GM12878 (cell line): Measurements from ENCODE around the gene ZNF443. TPM values are rescaled to one million over a fixed set of nuclear protein-coding genes. Genes with fewer than 3 reads are reported as not detected.

Experiments
- ATAC-seq: fragments of 200-7000 bp; cut with Tn5 transposase; 3 replicates; pipeline ENCODE4 v1.9.1; 2020; ENCODE audit warnings: mild to moderate bottlenecking, moderate library complexity
- BruUV-seq: library from RNA; stranded (reverse); fragments of 400-500 nt; replicated peaks from 2 replicates; lab custom pipeline; 2021; lab: Mats Ljungman, UMichigan
- CTCF ChIA-PET: fragments of 300-600 bp; sonication (Branson Sonifier 250); formaldehyde crosslinking; extraction: SDS; loops from one replicate; lab custom pipeline; 2021; ENCODE audit warnings: inconsistent platforms; lab: Yijun Ruan, JAX
- POLR2A ChIA-PET: fragments of 350-600 bp; formaldehyde crosslinking; extraction: SDS; loops from one replicate; lab custom pipeline; 2021; ENCODE audit warnings: inconsistent platforms; lab: Charles Lee
- RAD21 ChIA-PET: fragments of 300-600 bp; sonication (Branson Sonifier 250); formaldehyde crosslinking; loops from one replicate; lab custom pipeline; 2023; ENCODE audit warnings: antibody characterized with exemption; ENCODE audit not compliant: unreplicated experiment; lab: Charles Lee
- SMC1A ChIA-PET: fragments of 300-600 bp; sonication (Branson Sonifier 250); formaldehyde crosslinking; loops from one replicate; lab custom pipeline; 2023; ENCODE audit not compliant: unreplicated experiment, uncharacterized antibody; lab: Charles Lee
- DNase-seq: peaks from one replicate; pipeline ENCODE4 v3.0.0-alpha.2; 2011; ENCODE audit warnings: low read depth, low spot score
- FAIRE-seq: peaks from 3 replicates; lab custom pipeline; 2011; peaks lifted over from hg19 to GRCh38; lab: Jason Lieb, UNC
- H2AFZ ChIP-seq: 2 replicates; pipeline ENCODE4 v1.6.0; 2011; ENCODE audit warnings: low read depth, low read length, control low read depth; ENCODE audit not compliant: control insufficient read depth
- H3K27ac ChIP-seq: 2 replicates; pipeline ENCODE4 v1.5.1; 2011; ENCODE audit warnings: control low read depth; ENCODE audit not compliant: control insufficient read depth, insufficient read depth
- H3K27me3 ChIP-seq, 2 experiments: replicated peaks in 1 of 2; 2 replicates each; pipeline versions ENCODE4 v1.6.0 to v1.6.1; 2011; ENCODE audit warnings: low read length in 1 of 2; ENCODE audit not compliant: control insufficient read depth in 2 of 2, insufficient read depth in 2 of 2
- H3K36me3 ChIP-seq, 2 experiments: 2 replicates each; pipeline ENCODE4 v1.5.1; 2011; ENCODE audit warnings: low read length in 1 of 2; ENCODE audit not compliant: control insufficient read depth in 2 of 2, insufficient read depth in 2 of 2
- H3K4me1 ChIP-seq: 2 replicates; pipeline ENCODE4 v1.6.1; 2011; ENCODE audit warnings: mild to moderate bottlenecking, low read length, moderate library complexity, mixed read lengths; ENCODE audit not compliant: control insufficient read depth, insufficient read depth
- H3K4me2 ChIP-seq: 2 replicates; pipeline ENCODE4 v1.6.0; 2011; ENCODE audit warnings: control low read depth; ENCODE audit not compliant: control insufficient read depth, insufficient read depth
- H3K4me3 ChIP-seq: fragments of 200-600 bp; sonication (generic); 2 replicates; pipeline ENCODE4 v1.5.1; 2016
- H3K79me2 ChIP-seq: 2 replicates; pipeline ENCODE4 v1.6.0; 2011; ENCODE audit warnings: low read length; ENCODE audit not compliant: control insufficient read depth, insufficient read depth
- H3K9ac ChIP-seq: 2 replicates; pipeline ENCODE4 v1.8.0; 2011; ENCODE audit warnings: low read length, control low read depth, mixed read lengths; ENCODE audit not compliant: control insufficient read depth, insufficient read depth
- H3K9me3 ChIP-seq: replicated peaks from 3 replicates; pipeline ENCODE4 v1.5.1; 2011; ENCODE audit warnings: mild to moderate bottlenecking, low read length; ENCODE audit not compliant: control insufficient read depth, insufficient read depth
- H4K20me1 ChIP-seq: 2 replicates; pipeline ENCODE4 v1.6.0; 2011; ENCODE audit not compliant: control insufficient read depth, insufficient read depth
- BACH1 ChIP-seq: fragments of 450-650 bp; IDR thresholded peaks from 2 replicates; pipeline ENCODE4 v1.6.1; 2017; ENCODE audit warnings: mild to moderate bottlenecking, borderline replicate concordance
- BHLHE40 ChIP-seq, 2 experiments: fragments of 450-650 bp in 1 of 2; IDR thresholded peaks; 2 replicates each; pipeline ENCODE4 v1.6.1; 2011 to 2017; ENCODE audit warnings: low read depth in 2 of 2, borderline replicate concordance in 1 of 2, improper control_type of control experiment in 1 of 2, low read length in 1 of 2, mild to moderate bottlenecking in 1 of 2
- CREB1 ChIP-seq: IDR thresholded peaks from 2 replicates; pipeline ENCODE4 v1.6.1; 2012; ENCODE audit warnings: low read depth, mild to moderate bottlenecking, inconsistent platforms
- DPF2 ChIP-seq: fragments of 450-650 bp; IDR thresholded peaks from 2 replicates; pipeline ENCODE4 v1.6.1; 2017; ENCODE audit warnings: mild to moderate bottlenecking
- HCFC1 ChIP-seq: fragments of 150-350 bp; IDR thresholded peaks from 2 replicates; pipeline ENCODE4 v1.6.1; 2014; ENCODE audit warnings: low read length
- HDGF ChIP-seq: fragments of 450-650 bp; IDR thresholded peaks from 2 replicates; pipeline ENCODE4 v1.6.1; 2016; ENCODE audit warnings: antibody characterized with exemption
- IKZF1 ChIP-seq: fragments of 450-650 bp; conservative IDR thresholded peaks from 2 replicates; pipeline ENCODE4 v1.6.1; 2017; ENCODE audit warnings: antibody characterized with exemption, mild to moderate bottlenecking
- IKZF2 ChIP-seq, 2 experiments: fragments of 450-650 bp; IDR thresholded peaks; 2 replicates each; pipeline ENCODE4 v1.6.1; 2017; ENCODE audit warnings: mild to moderate bottlenecking in 2 of 2, moderate library complexity in 2 of 2
- MTA2 ChIP-seq: fragments of 450-650 bp; IDR thresholded peaks from 2 replicates; pipeline ENCODE4 v1.6.1; 2016; ENCODE audit warnings: low read depth, mild to moderate bottlenecking, moderate library complexity
- MXI1 ChIP-seq: fragments of 150-350 bp; IDR thresholded peaks from 2 replicates; pipeline ENCODE4 v1.6.1; 2011; ENCODE audit warnings: low read depth, mild to moderate bottlenecking, inconsistent platforms, low read length, improper control_type of control experiment
- POU2F2 ChIP-seq: IDR thresholded peaks from 3 replicates; pipeline ENCODE4 v1.6.1; 2011; ENCODE audit warnings: low read depth, mild to moderate bottlenecking, low read length, borderline replicate concordance
- RFX5 ChIP-seq: IDR thresholded peaks from 2 replicates; pipeline ENCODE4 v1.6.1; 2011; ENCODE audit warnings: low read depth, low read length, improper control_type of control experiment
- SMARCA5 ChIP-seq: fragments of 450-650 bp; IDR thresholded peaks from 2 replicates; pipeline ENCODE4 v1.6.1; 2017; ENCODE audit warnings: mild to moderate bottlenecking
- SREBF2 ChIP-seq: IDR thresholded peaks from 2 replicates; pipeline ENCODE4 v1.6.1; 2012; ENCODE audit warnings: mild to moderate bottlenecking, low read length
- TARDBP ChIP-seq: IDR thresholded peaks from 2 replicates; pipeline ENCODE4 v1.6.1; 2016; ENCODE audit warnings: borderline replicate concordance
- WRNIP1 ChIP-seq: IDR thresholded peaks from 2 replicates; pipeline ENCODE4 v1.6.1; 2011; ENCODE audit warnings: low read depth, low read length, improper control_type of control experiment, borderline replicate concordance
- WGBS: methylation state at CpG from one replicate; pipeline ENCODE4 v1.1.6; 2016; ENCODE audit warnings: low lambda C conversion rate; ENCODE audit not compliant: insufficient replicate concordance, insufficient coverage; ENCODE audit errors: missing lambda C conversion rate; 5-methylcytosine and 5-hydroxymethylcytosine counted together
- in situ Hi-C: fragments of 300-500 bp; cut with MboI; formaldehyde crosslinking; loops from 9 replicates; pipeline ENCODE4 v1.14.3; 2018; ENCODE audit warnings: mixed read lengths
- intact Hi-C: fragments of 100-400 bp; cut with micrococcal nuclease; formaldehyde crosslinking; loops from one replicate; pipeline ENCODE4 v1.14.2; 2022; ENCODE audit not compliant: unreplicated experiment
- polyA plus RNA-seq, 11 experiments: library from polyadenylated mRNA; depleted of rRNA in 4 of 11; unstranded in 6 of 11; stranded (reverse) in 5 of 11; fragments of >200 nt; fragmentation: Nextera tagmentation in 4 of 11; fragmentation: Illumina TruSeq in 1 of 11; extraction: Ambion mirVana in 4 of 11; extraction: Trizol in 1 of 11; gene quantifications; 1 replicate in 1 of 11; 2 replicates in 10 of 11; pipeline versions ENCODE4 v1.2.1 to v1.2.3, GENCODE V29; 2011 to 2016; ENCODE audit warnings: inconsistent platforms in 2 of 11, missing spikeins in 2 of 11, low read depth in 1 of 11
- total RNA-seq, 4 experiments: library from RNA; depleted of rRNA in 3 of 4; stranded (reverse); fragments of >200 nt in 3 of 4; fragmentation: Illumina TruSeq in 1 of 4; extraction: Trizol in 1 of 4; gene quantifications; 2 replicates each; pipeline versions ENCODE4 v1.2.1 to v1.2.3, GENCODE V29; 2013 to 2021
- TF ChIP-seq, protein P1 (sequence below): IDR thresholded peaks from 2 replicates; pipeline ENCODE4 v1.6.1; 2011; ENCODE audit warnings: mild to moderate bottlenecking, low read depth, low read length, moderate library complexity; ENCODE audit not compliant: insufficient replicate concordance
- TF ChIP-seq, protein P2 (sequence below): fragments of 450-650 bp; IDR thresholded peaks from 2 replicates; pipeline ENCODE4 v1.6.1; 2016; ENCODE audit warnings: mild to moderate bottlenecking
- TF ChIP-seq, protein P3 (sequence below): fragments of 450-650 bp; conservative IDR thresholded peaks from 2 replicates; pipeline ENCODE4 v1.6.1; 2017; ENCODE audit warnings: mild to moderate bottlenecking, moderate library complexity

Gene ZNF443
- total and polyA plus RNA-seq, 10 of the 15 experiments (the other 5 are each of a cell fraction or from before 2014, with no cell fraction given): 2.1 to 9.1 (median 3.9) TPM

DNA sequence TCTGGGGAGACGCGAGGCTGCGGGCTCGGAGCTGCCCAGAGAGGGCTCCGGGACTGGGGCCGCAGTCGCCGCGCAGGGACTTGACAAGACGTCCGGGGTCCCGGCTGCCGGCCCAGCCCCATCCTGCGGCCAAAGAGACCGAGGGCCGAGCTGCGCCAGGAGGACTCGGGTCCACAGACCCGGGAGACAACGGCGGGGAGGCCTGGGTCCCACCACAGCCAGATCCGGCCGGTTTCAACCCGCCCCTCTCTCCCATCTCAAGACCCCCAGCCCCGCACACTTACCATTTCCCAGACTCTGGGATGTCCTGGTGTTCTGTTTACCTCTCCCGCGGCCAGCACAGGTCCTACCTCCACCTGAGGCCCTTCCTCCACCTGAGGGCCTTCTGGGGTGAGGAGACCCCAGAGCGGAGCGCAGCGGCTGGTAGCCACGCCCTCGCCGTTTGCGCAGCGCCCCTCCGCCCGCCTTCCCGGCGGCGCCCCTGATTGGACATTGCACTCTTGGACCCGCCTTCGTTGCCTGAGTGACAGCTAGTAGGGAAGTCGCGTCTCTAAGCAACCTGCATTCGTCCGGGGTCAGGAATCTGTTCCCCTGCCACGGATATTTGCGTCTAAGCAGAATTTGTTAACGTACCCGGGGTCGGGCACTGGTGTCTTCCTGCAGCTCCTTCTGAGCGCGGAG, 43.7 kb upstream of the ZNF443 start, which contains the start of gene ZNF709 (continued):
- TF ChIP-seq SREBF2 (no peak), MTA2 (0 out of 2 replicates have a peak, but pooled peaks have one; percentile 12)
- TF ChIP-seq, protein P1, sequence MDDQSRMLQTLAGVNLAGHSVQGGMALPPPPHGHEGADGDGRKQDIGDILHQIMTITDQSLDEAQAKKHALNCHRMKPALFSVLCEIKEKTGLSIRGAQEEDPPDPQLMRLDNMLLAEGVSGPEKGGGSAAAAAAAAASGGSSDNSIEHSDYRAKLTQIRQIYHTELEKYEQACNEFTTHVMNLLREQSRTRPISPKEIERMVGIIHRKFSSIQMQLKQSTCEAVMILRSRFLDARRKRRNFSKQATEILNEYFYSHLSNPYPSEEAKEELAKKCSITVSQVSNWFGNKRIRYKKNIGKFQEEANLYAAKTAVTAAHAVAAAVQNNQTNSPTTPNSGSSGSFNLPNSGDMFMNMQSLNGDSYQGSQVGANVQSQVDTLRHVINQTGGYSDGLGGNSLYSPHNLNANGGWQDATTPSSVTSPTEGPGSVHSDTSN: peak; percentile 97
- TF ChIP-seq, all 136 proteins: peak for 25

DNA sequence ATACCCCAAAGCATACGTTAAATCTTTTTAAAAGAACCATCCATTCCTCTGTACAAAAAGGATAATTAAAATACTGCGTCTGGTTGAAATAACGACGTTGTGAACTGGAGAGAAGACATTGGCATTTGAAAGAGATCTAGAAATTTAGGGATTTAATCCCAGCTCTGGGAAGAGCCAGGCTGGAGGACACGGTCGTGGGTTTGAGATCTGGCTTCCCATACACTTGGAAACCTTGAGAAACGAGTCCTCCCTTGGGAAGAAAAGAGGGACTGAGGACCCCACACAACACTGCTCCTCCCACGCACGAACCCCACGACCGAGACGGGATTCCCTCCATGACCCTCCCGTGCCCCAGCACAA, 43.2 kb upstream of the ZNF443 start:
- Histone ChIP-seq H4K20me1 (no peaks in the 10 kb centered on the region), H3K9ac (peak overlapping the region; percentile 79), H3K9me3 (no peaks in the 10 kb centered on the region; the same call in 2 of the 3 replicates), H3K79me2 (peaks cover 7% of the 10 kb centered on the region), H2AFZ (peak overlapping the region; percentile 89), H3K27ac (peak overlapping the region; percentile 68), H3K4me1 (no peaks in the 10 kb centered on the region), H3K4me3 (peak overlapping the region; percentile 98), H3K36me3 (no peaks in the 10 kb centered on the region), H3K4me2 (peak overlapping the region; percentile 83), H3K27me3 (no peaks in the 10 kb centered on the region)
- intact Hi-C loops (no loop called here), in situ Hi-C loops (no loop called here)
- ChIA-PET POLR2A (interaction anchor here (0.6 to 2.0 kb wide), 2 partner anchors 12 to 20 kb away, joined by 3 to 12 read pairs; no protein-coding TSS in a partner anchor), RAD21 (interaction anchor here (1.4 kb wide), 1 partner anchor 12 kb away, joined by 6 read pairs; no protein-coding TSS in a partner anchor), CTCF (interaction anchor here (0.9 to 1.6 kb wide), 5 partner anchors 10 to 561 kb away, joined by 3 to 4 read pairs (median 3); partner anchors contain the start of gene ZNF443), SMC1A (interaction anchor here (1.5 kb wide), 1 partner anchor 12 kb away, joined by 8 read pairs; no protein-coding TSS in a partner anchor)
- 4% methylated on average over 13 of the region's 13 CpGs for WGBS
- DNase-seq (no peak), ATAC-seq (no peak), FAIRE-seq (no peak)
- BruUV-seq: no TSS peak
- no peak for TF ChIP-seq MXI1
- peak in 1 of 2 experiments; percentile 34; a peak in 1 of 4 replicates for TF ChIP-seq IKZF2 (IDR thresholded peaks at IDR 0.05)
- TF ChIP-seq, protein P2, sequence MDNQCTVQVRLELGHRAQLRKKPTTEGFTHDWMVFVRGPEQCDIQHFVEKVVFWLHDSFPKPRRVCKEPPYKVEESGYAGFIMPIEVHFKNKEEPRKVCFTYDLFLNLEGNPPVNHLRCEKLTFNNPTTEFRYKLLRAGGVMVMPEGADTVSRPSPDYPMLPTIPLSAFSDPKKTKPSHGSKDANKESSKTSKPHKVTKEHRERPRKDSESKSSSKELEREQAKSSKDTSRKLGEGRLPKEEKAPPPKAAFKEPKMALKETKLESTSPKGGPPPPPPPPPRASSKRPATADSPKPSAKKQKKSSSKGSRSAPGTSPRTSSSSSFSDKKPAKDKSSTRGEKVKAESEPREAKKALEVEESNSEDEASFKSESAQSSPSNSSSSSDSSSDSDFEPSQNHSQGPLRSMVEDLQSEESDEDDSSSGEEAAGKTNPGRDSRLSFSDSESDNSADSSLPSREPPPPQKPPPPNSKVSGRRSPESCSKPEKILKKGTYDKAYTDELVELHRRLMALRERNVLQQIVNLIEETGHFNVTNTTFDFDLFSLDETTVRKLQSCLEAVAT: no peak
- 0 out of 2 replicates have a peak, but pooled peaks have one; percentile 6 for TF ChIP-seq MTA2
- TF ChIP-seq CREB1: no peak
- no peak for TF ChIP-seq DPF2
- 0 out of 2 replicates have a peak, but pooled peaks have one; percentile 20 for TF ChIP-seq IKZF1
- TF ChIP-seq BHLHE40 (IDR thresholded peaks at IDR 0.05; ENCODE audit: borderline replicate concordance in 1 of 2, low read depth in 2 of 2, low read length in 1 of 2): no peak
- no peak for TF ChIP-seq BACH1
- TF ChIP-seq SMARCA5: no peak
- no peak for TF ChIP-seq HCFC1
- no peak for TF ChIP-seq TARDBP
- TF ChIP-seq RFX5: no peak
- TF ChIP-seq, protein P3, sequence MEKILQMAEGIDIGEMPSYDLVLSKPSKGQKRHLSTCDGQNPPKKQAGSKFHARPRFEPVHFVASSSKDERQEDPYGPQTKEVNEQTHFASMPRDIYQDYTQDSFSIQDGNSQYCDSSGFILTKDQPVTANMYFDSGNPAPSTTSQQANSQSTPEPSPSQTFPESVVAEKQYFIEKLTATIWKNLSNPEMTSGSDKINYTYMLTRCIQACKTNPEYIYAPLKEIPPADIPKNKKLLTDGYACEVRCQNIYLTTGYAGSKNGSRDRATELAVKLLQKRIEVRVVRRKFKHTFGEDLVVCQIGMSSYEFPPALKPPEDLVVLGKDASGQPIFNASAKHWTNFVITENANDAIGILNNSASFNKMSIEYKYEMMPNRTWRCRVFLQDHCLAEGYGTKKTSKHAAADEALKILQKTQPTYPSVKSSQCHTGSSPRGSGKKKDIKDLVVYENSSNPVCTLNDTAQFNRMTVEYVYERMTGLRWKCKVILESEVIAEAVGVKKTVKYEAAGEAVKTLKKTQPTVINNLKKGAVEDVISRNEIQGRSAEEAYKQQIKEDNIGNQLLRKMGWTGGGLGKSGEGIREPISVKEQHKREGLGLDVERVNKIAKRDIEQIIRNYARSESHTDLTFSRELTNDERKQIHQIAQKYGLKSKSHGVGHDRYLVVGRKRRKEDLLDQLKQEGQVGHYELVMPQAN: no peak
- no peak for TF ChIP-seq POU2F2
- TF ChIP-seq HDGF: no peak
- TF ChIP-seq WRNIP1: no peak
